Uterus (tissue), 4 donors: Measurements from ENCODE around the gene GSN. TPM values are rescaled to one million over a fixed set of nuclear protein-coding genes. Genes with fewer than 3 reads are reported as not detected.

Experiments used
- DNase-seq, 2 donors: peaks; one replicate each; pipeline ENCODE4 v3.0.0-alpha.2; 2019 to 2020
- H3K27ac ChIP-seq, 2 donors: fragments of 200-600 bp; sonication (generic); 1 replicate in 1 of 2; 2 replicates in 1 of 2; pipeline ENCODE4 v1.5.1; 2016 to 2018
- H3K27me3 ChIP-seq, 2 donors: fragments of 200-600 bp; sonication (generic); one replicate each; pipeline ENCODE4 v1.5.1; 2018 to 2019; ENCODE audit warnings: control low read depth in 1 of 2
- H3K36me3 ChIP-seq, 2 donors: fragments of 200-600 bp; sonication (generic); one replicate each; pipeline ENCODE4 v1.5.1; 2019; ENCODE audit warnings: control low read depth in 1 of 2
- H3K4me1 ChIP-seq, 2 donors: fragments of 200-600 bp; sonication (generic); one replicate each; pipeline ENCODE4 v1.5.1; 2018 to 2019; ENCODE audit warnings: control low read depth in 1 of 2
- H3K4me3 ChIP-seq, 2 donors: fragments of 200-600 bp; sonication (generic); 1 replicate in 1 of 2; 2 replicates in 1 of 2; pipeline ENCODE4 v1.5.1; 2018 to 2019; ENCODE audit warnings: mild to moderate bottlenecking in 1 of 2
- H3K9me3 ChIP-seq, 2 donors: fragments of 200-600 bp; sonication (generic); one replicate each; pipeline ENCODE4 v1.5.1; 2019; ENCODE audit warnings: control low read depth in 1 of 2
- POLR2A ChIP-seq, 2 donors: fragments of 450-650 bp; IDR thresholded peaks; one replicate each; pipeline ENCODE4 v1.6.1; 2016; ENCODE audit warnings: antibody characterized with exemption in 2 of 2, mild to moderate bottlenecking in 1 of 2, moderate library complexity in 1 of 2
- intact Hi-C: fragments of 100-400 bp; cut with DNase I; formaldehyde crosslinking; loops from one replicate; pipeline ENCODE4 v1.15.1; 2023; ENCODE audit warnings: low total_unique reads
- total RNA-seq, 4 donors: library from RNA; depleted of rRNA in 3 of 4; stranded (reverse); fragments of >200 nt in 3 of 4; gene quantifications; one replicate each; pipeline versions ENCODE4 v1.1.0 to v1.2.4, GENCODE V29; 2014 to 2023
- TF ChIP-seq, protein P1 (sequence below), 4 experiments: fragments of 200-600 bp in 2 of 4; fragments of 450-650 bp in 2 of 4; sonication (generic) in 2 of 4; IDR thresholded peaks; one replicate each; pipeline ENCODE4 v1.5.1; 2016 to 2019; ENCODE audit warnings: antibody characterized with exemption in 4 of 4, mild to moderate bottlenecking in 2 of 4, moderate library complexity in 1 of 4
- donor health status: DM: yes; HTN: yes; CAD: no.

The GSN gene
- total RNA-seq, 4 donors from 2014 or later, result 567 to 1,619 (median 884) TPM

DNA sequence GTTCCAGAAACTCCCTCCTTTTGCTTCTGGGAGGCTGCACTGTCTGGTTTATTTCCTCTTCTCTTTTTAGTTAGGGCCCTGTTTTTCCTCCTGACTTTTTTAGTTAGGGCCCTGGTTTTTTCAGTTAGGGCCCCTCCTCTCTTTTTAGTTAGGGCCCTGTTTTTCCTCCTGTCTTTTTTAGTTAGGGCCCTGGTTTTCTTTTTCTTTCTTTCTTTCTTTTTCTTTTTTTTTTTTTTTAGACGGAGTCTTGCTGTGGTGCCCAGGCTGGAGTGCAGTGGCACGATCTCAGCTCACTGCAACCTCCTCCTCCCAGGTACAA, 15.1 kb downstream of the GSN start:
- Histone ChIP-seq H3K4me3 (no peak overlapping the region), H3K27me3 (no peaks in the 10 kb centered on the region), H3K36me3 (no peaks in the 10 kb centered on the region), H3K9me3 (no peaks in the 10 kb centered on the region), H3K27ac (peak overlapping the region; percentile 97 to 100), H3K4me1 (peaks cover 75 to 78% of the 10 kb centered on the region in 2 donors)
- intact Hi-C loops, result no loop called here
- TF ChIP-seq POLR2A (IDR thresholded peaks at IDR 0.05), result peak in 1 of 2 donors; percentile 6
- TF ChIP-seq, protein P1, sequence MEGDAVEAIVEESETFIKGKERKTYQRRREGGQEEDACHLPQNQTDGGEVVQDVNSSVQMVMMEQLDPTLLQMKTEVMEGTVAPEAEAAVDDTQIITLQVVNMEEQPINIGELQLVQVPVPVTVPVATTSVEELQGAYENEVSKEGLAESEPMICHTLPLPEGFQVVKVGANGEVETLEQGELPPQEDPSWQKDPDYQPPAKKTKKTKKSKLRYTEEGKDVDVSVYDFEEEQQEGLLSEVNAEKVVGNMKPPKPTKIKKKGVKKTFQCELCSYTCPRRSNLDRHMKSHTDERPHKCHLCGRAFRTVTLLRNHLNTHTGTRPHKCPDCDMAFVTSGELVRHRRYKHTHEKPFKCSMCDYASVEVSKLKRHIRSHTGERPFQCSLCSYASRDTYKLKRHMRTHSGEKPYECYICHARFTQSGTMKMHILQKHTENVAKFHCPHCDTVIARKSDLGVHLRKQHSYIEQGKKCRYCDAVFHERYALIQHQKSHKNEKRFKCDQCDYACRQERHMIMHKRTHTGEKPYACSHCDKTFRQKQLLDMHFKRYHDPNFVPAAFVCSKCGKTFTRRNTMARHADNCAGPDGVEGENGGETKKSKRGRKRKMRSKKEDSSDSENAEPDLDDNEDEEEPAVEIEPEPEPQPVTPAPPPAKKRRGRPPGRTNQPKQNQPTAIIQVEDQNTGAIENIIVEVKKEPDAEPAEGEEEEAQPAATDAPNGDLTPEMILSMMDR (IDR thresholded peaks at IDR 0.05), result no peak
- no peak for DNase-seq

DNA sequence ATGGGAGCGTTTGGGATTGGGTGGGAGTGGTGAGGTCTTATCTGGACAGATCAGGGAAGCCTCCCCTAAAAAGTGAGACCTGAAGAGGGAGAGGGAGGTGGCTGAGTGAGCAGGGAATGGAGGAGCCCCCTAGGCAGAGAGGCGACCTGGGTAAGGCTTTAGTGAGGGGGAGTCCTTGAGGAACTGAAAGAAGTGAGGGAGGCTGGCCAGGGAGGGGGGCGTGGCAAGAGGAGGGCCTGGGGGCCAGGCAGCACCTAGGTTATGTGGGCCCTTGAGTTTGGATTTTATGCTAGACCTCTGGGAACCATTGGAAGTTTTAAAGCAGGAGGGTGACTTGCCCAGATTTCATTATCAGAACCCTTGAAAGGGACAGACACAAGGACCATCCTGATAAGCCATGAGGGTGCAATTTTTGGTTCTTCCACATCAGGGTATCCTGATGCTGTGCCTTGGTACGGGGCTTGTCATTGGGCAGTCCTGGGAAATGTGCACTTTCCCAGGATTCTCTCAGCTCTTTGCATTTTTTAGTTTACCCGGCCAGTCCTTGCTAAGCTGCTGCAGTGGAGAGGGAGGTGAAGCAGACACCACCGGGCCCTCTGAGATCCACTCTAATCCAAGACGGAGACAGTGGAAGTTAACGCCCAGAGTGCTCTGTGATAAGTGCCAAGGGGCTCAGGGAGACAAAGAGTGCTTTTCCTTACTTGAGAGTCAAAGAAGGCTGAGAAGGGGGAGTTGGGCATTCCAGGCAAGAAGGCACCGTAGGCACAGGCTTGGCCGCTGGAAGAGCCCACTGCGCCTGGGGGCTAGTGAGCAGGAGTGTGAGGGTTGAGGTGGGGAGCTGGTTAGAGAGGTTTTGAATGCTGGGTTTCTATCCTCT, 16.1 kb downstream of the GSN start:
- intact Hi-C loops, result no loop called here
- no peak for TF ChIP-seq POLR2A (IDR thresholded peaks at IDR 0.05)
- TF ChIP-seq, protein P1 (IDR thresholded peaks at IDR 0.05), result no peak
- Histone ChIP-seq H3K4me1 (peaks cover 76 to 83% of the 10 kb centered on the region in 2 donors), H3K9me3 (no peaks in the 10 kb centered on the region), H3K4me3 (no peak overlapping the region), H3K36me3 (no peaks in the 10 kb centered on the region), H3K27ac (peak overlapping the region; percentile 97 to 100), H3K27me3 (no peaks in the 10 kb centered on the region)
- peak; percentile 17 to 31 for DNase-seq

DNA sequence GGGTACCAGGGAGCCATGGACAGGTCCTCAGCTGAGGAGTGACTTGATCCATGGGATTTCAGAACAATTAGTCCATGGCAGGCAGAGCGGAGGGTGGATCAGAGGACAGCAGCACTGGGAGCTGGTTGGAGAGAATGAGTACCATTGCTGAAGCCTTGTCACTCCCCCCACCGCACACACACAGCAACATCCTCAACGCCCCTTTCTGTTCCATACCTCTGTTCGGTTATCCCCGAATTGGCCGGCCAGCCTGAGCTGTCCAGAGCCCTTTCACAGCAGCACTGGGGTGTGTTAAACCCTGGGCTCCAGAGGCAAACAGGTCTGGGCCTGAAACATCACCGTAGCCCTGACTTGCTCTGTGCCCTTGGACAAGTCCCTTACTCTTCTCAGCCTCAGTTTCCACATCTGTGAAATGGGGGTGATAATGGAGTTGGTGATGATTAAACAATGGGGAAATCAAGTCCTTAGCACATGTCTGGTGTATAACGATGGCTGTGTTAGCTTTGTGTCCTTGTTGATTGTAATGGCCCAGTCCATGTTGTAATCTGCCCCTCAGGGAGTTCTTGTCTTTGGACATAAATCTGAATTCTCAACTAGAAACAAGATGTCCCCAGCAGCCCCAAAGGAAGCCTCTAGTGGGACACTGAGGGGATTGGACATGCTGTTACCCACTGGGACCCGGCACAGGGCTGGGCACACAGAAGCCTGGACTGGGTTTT, 16.9 kb downstream of the GSN start:
- H3K27me3 ChIP-seq, result no peaks in the 10 kb centered on the region

DNA sequence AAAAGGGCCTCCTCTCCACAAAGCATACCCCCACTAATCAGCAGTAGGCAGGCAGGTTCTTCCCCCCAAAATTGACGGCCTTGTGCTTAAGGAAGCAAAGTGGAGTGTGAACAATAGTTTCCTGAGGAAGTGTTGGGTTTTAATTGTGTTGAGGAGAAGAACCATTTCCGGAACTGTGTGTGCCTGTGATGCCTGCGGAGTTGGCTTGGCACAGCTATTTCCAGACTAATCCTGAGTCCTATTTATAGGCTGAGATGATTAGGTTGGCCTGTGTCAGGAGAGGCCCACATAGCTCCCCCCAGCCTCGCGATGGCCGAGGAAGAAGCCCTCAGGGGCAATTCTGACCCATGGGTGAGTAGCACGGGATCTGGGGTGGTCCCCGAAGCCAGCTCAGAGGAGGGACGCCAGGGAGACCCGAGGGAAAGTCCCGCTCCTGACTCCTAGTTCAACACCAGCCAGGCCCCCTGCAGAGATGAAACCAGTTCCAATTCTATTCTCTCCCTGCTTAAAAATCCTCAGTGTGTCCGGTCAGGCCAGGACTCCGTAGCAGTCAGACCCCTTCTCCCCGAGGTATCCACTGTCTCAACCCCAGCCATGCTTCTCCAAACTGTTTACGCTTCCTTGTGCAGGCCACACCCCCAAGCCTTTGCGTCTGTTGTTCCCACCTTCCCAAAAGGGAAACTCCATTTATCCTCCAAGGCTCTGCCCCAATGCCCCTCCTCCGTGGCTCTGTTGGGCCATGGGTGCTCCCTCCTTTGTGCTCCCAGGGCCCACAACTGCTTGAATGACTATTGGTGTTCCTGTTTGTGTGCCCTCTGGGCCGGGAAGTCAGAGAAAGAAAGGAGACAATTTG, 18.1 kb downstream of the GSN start:
- Histone ChIP-seq H3K27me3 (no peaks in the 10 kb centered on the region), H3K9me3 (no peaks in the 10 kb centered on the region), H3K4me1 (peaks cover 66 to 73% of the 10 kb centered on the region in 2 donors), H3K36me3 (no peaks in the 10 kb centered on the region), H3K4me3 (no peak overlapping the region), H3K27ac (peak overlapping the region; percentile 97 to 100)
- TF ChIP-seq, protein P1 (IDR thresholded peaks at IDR 0.05), result no peak
- peak; percentile 18 to 33 for TF ChIP-seq POLR2A (IDR thresholded peaks at IDR 0.05)
- intact Hi-C loops, result no loop called here
- DNase-seq, result peak; percentile 67 to 84

More for the DNA sequence above, 16.9 kb downstream of the GSN start:
- TF ChIP-seq, protein P1 (IDR thresholded peaks at IDR 0.05), result no peak
- no peak for TF ChIP-seq POLR2A (IDR thresholded peaks at IDR 0.05)
- peak overlapping the region; percentile 97 to 100 for H3K27ac ChIP-seq
- H3K9me3 ChIP-seq, result no peaks in the 10 kb centered on the region
- peaks cover 74 to 80% of the 10 kb centered on the region in 2 donors for H3K4me1 ChIP-seq
- DNase-seq, result peak; percentile 25 to 57
- intact Hi-C loops, result no loop called here
- no peaks in the 10 kb centered on the region for H3K36me3 ChIP-seq
- no peak overlapping the region for H3K4me3 ChIP-seq
